ENCODE results near the gene METTL23.

METTL23 gene

GRCh38 chr17:76726776-76727718 lies at the start of gene METTL23:
TSS of gene METTL23 (plus strand) at chr17:76726839. CDS start at chr17:76729711, 2,872 bp downstream.
- DNase-seq = peak in 1 of 2 experiments; percentile 71

GRCh38 chr17:76677406-76677805 lies 49.2 kb upstream of the METTL23 start:
- DNase-seq = no peak

- no peak for DNase-seq
These were observed 48.3 kb upstream of the METTL23 start for GRCh38 chr17:76678330-76678729.

- DNase-seq = no peak
These were observed 47.4 kb upstream of the METTL23 start for GRCh38 chr17:76679239-76679638.

- DNase-seq = peak; percentile 52 to 64
These were observed 45.2 kb upstream of the METTL23 start for GRCh38 chr17:76681222-76682137.

- no peak for DNase-seq
These were observed 44.3 kb upstream of the METTL23 start for GRCh38 chr17:76682296-76682695.

GRCh38 chr17:76683011-76683755 lies 43.5 kb upstream of the METTL23 start:
- DNase-seq = no peak

- no peak for DNase-seq
These were observed 42.5 kb upstream of the METTL23 start for GRCh38 chr17:76683921-76684745.

GRCh38 chr17:76684756-76685155 lies 41.9 kb upstream of the METTL23 start:
- no peak for DNase-seq

GRCh38 chr17:76685366-76685765 lies 41.3 kb upstream of the METTL23 start:
- no peak for DNase-seq

- DNase-seq = no peak
These were observed 40.8 kb upstream of the METTL23 start for GRCh38 chr17:76685846-76686245.

GRCh38 chr17:76686538-76687297 lies 39.9 kb upstream of the METTL23 start:
- no peak for DNase-seq

- no peak for DNase-seq
These were observed 39.1 kb upstream of the METTL23 start for GRCh38 chr17:76687298-76688164.

- DNase-seq = no peak
These were observed 38.4 kb upstream of the METTL23 start for GRCh38 chr17:76688165-76688622.

GRCh38 chr17:76689859-76690258 lies 36.8 kb upstream of the METTL23 start:
- no peak for DNase-seq

- DNase-seq = no peak
These were observed 35.9 kb upstream of the METTL23 start for GRCh38 chr17:76690596-76691280.

- no peak for DNase-seq
These were observed 35.1 kb upstream of the METTL23 start for GRCh38 chr17:76691379-76692191.

Data from NCI-H446 (cell line).